SK-N-MC (cell line): ENCODE data around the gene TMEM107.
A peak's percentile ranks its signal among the peaks of the same experiment; 100 is the strongest.

Source experiments
- DNase-seq: peaks from one replicate; pipeline ENCODE4 v3.0.0-alpha.2; 2011; ENCODE audit warnings: low read depth, low spot score
- H3K27ac ChIP-seq: fragments of 200-600 bp; sonication (generic); 2 replicates; pipeline ENCODE4 v1.5.1; 2016; ENCODE audit warnings: mixed run types
- H3K36me3 ChIP-seq: fragments of 200-600 bp; sonication (generic); 2 replicates; pipeline ENCODE4 v1.6.1; 2017; ENCODE audit warnings: antibody characterized with exemption, low read length, mixed read lengths; ENCODE audit not compliant: insufficient read depth
- H3K4me3 ChIP-seq: fragments of 200-600 bp; sonication (generic); 2 replicates; pipeline ENCODE4 v1.5.1; 2016
- H3K9ac ChIP-seq: fragments of 200-600 bp; sonication (generic); 2 replicates; pipeline ENCODE4 v1.8.0; 2017; ENCODE audit warnings: mixed run types, mixed read lengths; ENCODE audit not compliant: insufficient read length
- H3K9me3 ChIP-seq: fragments of 200-600 bp; sonication (generic); 2 replicates; pipeline ENCODE4 v1.6.1; 2017; ENCODE audit warnings: low read depth, mild to moderate bottlenecking, antibody characterized with exemption, low read length, moderate library complexity, mixed read lengths
- EZH2 ChIP-seq: fragments of 200-600 bp; sonication (generic); IDR thresholded peaks from one replicate; pipeline ENCODE4 v1.6.1; 2017; ENCODE audit warnings: antibody characterized with exemption
- FOXP2 ChIP-seq: optimal IDR thresholded peaks from 2 replicates; pipeline ENCODE3; 2011; ENCODE audit warnings: mild to moderate bottlenecking, moderate library complexity; ENCODE audit not compliant: insufficient read depth; ENCODE audit errors: extremely low read length, control extremely low read depth
- POLR2AphosphoS5 ChIP-seq: IDR thresholded peaks from 2 replicates; pipeline ENCODE4 v1.6.1; 2012; ENCODE audit warnings: mild to moderate bottlenecking, low read depth, low read length, borderline replicate concordance

TMEM107 gene

GRCh38 chr17:8159459-8160223 lies 16.5 kb downstream of the TMEM107 start:
- Histone ChIP-seq H3K36me3 (peaks cover 13% of the 10 kb centered on the region; the same call in 1 of the 2 replicates), H3K9ac (no peak overlapping the region), H3K27ac (no peak overlapping the region), H3K4me3 (no peak overlapping the region), H3K9me3 (no peaks in the 10 kb centered on the region)
- no peak for TF ChIP-seq POLR2AphosphoS5
- TF ChIP-seq EZH2: no peak
- TF ChIP-seq FOXP2: no peak
- no peak for DNase-seq

- Histone ChIP-seq H3K4me3 (no peak overlapping the region), H3K27ac (no peak overlapping the region), H3K9me3 (no peaks in the 10 kb centered on the region), H3K9ac (no peak overlapping the region), H3K36me3 (peaks cover 13% of the 10 kb centered on the region; the same call in 1 of the 2 replicates)
- no peak for DNase-seq
- TF ChIP-seq POLR2AphosphoS5: no peak
- TF ChIP-seq EZH2: no peak
- TF ChIP-seq FOXP2: no peak
Observed at GRCh38 chr17:8159032-8159400, 17.2 kb downstream of the TMEM107 start.

GRCh38 chr17:8158267-8159031 lies 17.7 kb downstream of the TMEM107 start:
- 0 out of 2 replicates have a peak overlapping the region, but pooled peaks have one; percentile 7 for H3K27ac ChIP-seq
- TF ChIP-seq EZH2: no peak
- TF ChIP-seq POLR2AphosphoS5: no peak
- no peak for TF ChIP-seq FOXP2
- no peaks in the 10 kb centered on the region for H3K9me3 ChIP-seq
- H3K9ac ChIP-seq: no peak overlapping the region
- no peak for DNase-seq
- H3K36me3 ChIP-seq: peaks cover 13% of the 10 kb centered on the region; the same call in 1 of the 2 replicates
- H3K4me3 ChIP-seq: no peak overlapping the region

GRCh38 chr17:8156246-8156992 lies 19.8 kb downstream of the TMEM107 start:
- Histone ChIP-seq H3K4me3 (peak overlapping the region; percentile 81), H3K27ac (peak overlapping the region; percentile 91), H3K9me3 (no peaks in the 10 kb centered on the region), H3K36me3 (peaks cover 13% of the 10 kb centered on the region; the same call in 1 of the 2 replicates), H3K9ac (peak overlapping the region; percentile 89)
- TF ChIP-seq POLR2AphosphoS5 (peak; percentile 70; the same call in 1 of the 2 replicates), EZH2 (no peak), FOXP2 (no peak)
- DNase-seq: peak; percentile 97

- TF ChIP-seq POLR2AphosphoS5 (no peak), FOXP2 (no peak), EZH2 (no peak)
- Histone ChIP-seq H3K27ac (no peak overlapping the region), H3K9me3 (no peaks in the 10 kb centered on the region), H3K9ac (peak overlapping the region; percentile 55), H3K4me3 (peak overlapping the region; percentile 77), H3K36me3 (peaks cover 8% of the 10 kb centered on the region; the same call in 1 of the 2 replicates)
- DNase-seq: no peak
Observed at GRCh38 chr17:8155996-8156245, 20.3 kb downstream of the TMEM107 start.

- H3K4me3 ChIP-seq: peak overlapping the region; percentile 77
- no peak for TF ChIP-seq FOXP2
- H3K27ac ChIP-seq: no peak overlapping the region
- H3K36me3 ChIP-seq: peaks cover 7% of the 10 kb centered on the region; the same call in 1 of the 2 replicates
- DNase-seq: no peak
- peak overlapping the region; percentile 55 for H3K9ac ChIP-seq
- H3K9me3 ChIP-seq: no peaks in the 10 kb centered on the region
Observed at GRCh38 chr17:8155231-8155995, 20.8 kb downstream of the TMEM107 start.

- Histone ChIP-seq H3K9ac (no peak overlapping the region), H3K4me3 (peak overlapping the region; percentile 80), H3K9me3 (no peaks in the 10 kb centered on the region), H3K36me3 (peaks cover 14% of the 10 kb centered on the region; the same call in 1 of the 2 replicates), H3K27ac (peak overlapping the region; percentile 96)
- TF ChIP-seq FOXP2: no peak
- TF ChIP-seq POLR2AphosphoS5: no peak
- no peak for TF ChIP-seq EZH2
- no peak for DNase-seq
Observed at GRCh38 chr17:8154608-8155155, 21.5 kb downstream of the TMEM107 start.
